Measurements from ENCODE around the gene RGS17.

The RGS17 gene

GRCh38 chr6:152981989-152982903 is 148.8 kb downstream of the RGS17 start:
- peak overlapping the region; percentile 81 for H3K27ac ChIP-seq (replicated peaks; ENCODE audit: low read length)
- peaks cover 2% of the 10 kb centered on the region for H3K79me1 ChIP-seq (ENCODE audit: low read depth, low read length)
- H4K8ac ChIP-seq (ENCODE audit: low read depth, low read length), result no peak overlapping the region
- H3K23ac ChIP-seq (ENCODE audit: low read depth, low read length, poor library complexity), result peak overlapping the region; percentile 80
- H2AFZ ChIP-seq (ENCODE audit: low read length), result peak overlapping the region; percentile 65
- H3K27me3 ChIP-seq (ENCODE audit: control insufficient read depth in 3 of 3, insufficient read depth in 3 of 3, low read depth in 1 of 3, low read length in 3 of 3), result no peaks in the 10 kb centered on the region
- no peak overlapping the region for H2BK120ac ChIP-seq (ENCODE audit: low read depth, low read length)
- peak overlapping the region; percentile 38 for H3K14ac ChIP-seq (ENCODE audit: low read length)
- H3K4me1 ChIP-seq (ENCODE audit: control insufficient read depth in 2 of 2, insufficient read depth in 1 of 2, low read depth in 1 of 2, low read length in 2 of 2), result peaks cover 6 to 23% of the 10 kb centered on the region in 2 donors
- H3K4me3 ChIP-seq (ENCODE audit: low read length in 2 of 2), result peak overlapping the region; percentile 77 to 98
- peak overlapping the region; percentile 53 for H3K4ac ChIP-seq (ENCODE audit: low read length)
- H2BK12ac ChIP-seq (ENCODE audit: low read length), result no peak overlapping the region
- no peak for DNase-seq (ENCODE audit: low spot score)
- peak overlapping the region; percentile 93 for H3K9ac ChIP-seq (ENCODE audit: low read depth, low read length, poor library complexity)
- H2BK5ac ChIP-seq (ENCODE audit: low read length), result peak overlapping the region; percentile 93
- no peak overlapping the region for H2BK15ac ChIP-seq (ENCODE audit: low read length)
- peaks cover 2 to 62% of the 10 kb centered on the region in 2 donors for H3K36me3 ChIP-seq (replicated peaks in 1 of 2; ENCODE audit: control insufficient read depth in 2 of 2, insufficient read depth in 2 of 2, low read length in 2 of 2)
- H3K4me2 ChIP-seq (ENCODE audit: insufficient read depth, low read length, poor library complexity, severe bottlenecking), result peak overlapping the region; percentile 62
- H3K18ac ChIP-seq (ENCODE audit: low read length), result peak overlapping the region; percentile 97
- no CpG with 5 or more reads among the region's 71 CpGs for WGBS, 2 donors (ENCODE audit: extremely low coverage in 2 of 2, insufficient read length in 2 of 2, insufficient replicate concordance in 1 of 2)
- no peak overlapping the region for H4K91ac ChIP-seq (ENCODE audit: low read depth, low read length, poor library complexity)
- peaks cover 0 to 11% of the 10 kb centered on the region in 2 donors for H3K9me3 ChIP-seq (replicated peaks in 1 of 2; ENCODE audit: control insufficient read depth in 2 of 2, insufficient read depth in 1 of 2, low read depth in 1 of 2, low read length in 2 of 2)
- peak overlapping the region; percentile 98 for H2AK5ac ChIP-seq (ENCODE audit: low read depth, low read length)

DNA sequence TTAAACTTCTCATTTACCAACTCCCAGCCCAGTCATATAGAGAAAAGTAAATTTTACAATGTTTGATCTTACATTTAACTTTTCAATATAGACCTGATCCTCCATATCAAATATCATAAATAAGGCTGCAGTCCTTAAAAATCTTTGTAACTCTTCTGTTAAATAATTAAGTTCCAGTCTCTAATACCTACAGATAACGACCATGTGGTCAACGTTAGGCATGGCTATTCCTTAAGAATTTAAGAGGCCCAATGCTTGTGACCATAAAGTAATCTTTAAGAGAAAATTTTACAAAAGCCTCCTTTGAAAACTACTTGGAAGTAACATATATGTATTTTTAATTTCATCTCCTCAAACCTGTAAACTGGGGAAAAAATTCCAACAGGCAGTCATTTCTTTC is 149.9 kb downstream of the RGS17 start:
- no peak overlapping the region for H3K4ac ChIP-seq (ENCODE audit: low read length)
- no peak overlapping the region for H2BK12ac ChIP-seq (ENCODE audit: low read length)
- no peak overlapping the region for H3K23ac ChIP-seq (ENCODE audit: low read depth, low read length, poor library complexity)
- H2AFZ ChIP-seq (ENCODE audit: low read length), result no peak overlapping the region
- H3K9ac ChIP-seq (ENCODE audit: low read depth, low read length, poor library complexity), result no peak overlapping the region
- peaks cover 2% of the 10 kb centered on the region for H3K79me1 ChIP-seq (ENCODE audit: low read depth, low read length)
- no peak overlapping the region for H3K14ac ChIP-seq (ENCODE audit: low read length)
- H4K8ac ChIP-seq (ENCODE audit: low read depth, low read length), result no peak overlapping the region
- peak overlapping the region in 1 of 2 donors; percentile 77 for H3K4me3 ChIP-seq (ENCODE audit: low read length in 2 of 2)
- H2BK5ac ChIP-seq (ENCODE audit: low read length), result no peak overlapping the region
- no peaks in the 10 kb centered on the region for H3K27me3 ChIP-seq (ENCODE audit: control insufficient read depth in 3 of 3, insufficient read depth in 3 of 3, low read depth in 1 of 3, low read length in 3 of 3)
- H3K36me3 ChIP-seq (replicated peaks in 1 of 2; ENCODE audit: control insufficient read depth in 2 of 2, insufficient read depth in 2 of 2, low read length in 2 of 2), result peaks cover under 1 to 63% of the 10 kb centered on the region in 2 donors
- H3K27ac ChIP-seq (replicated peaks; ENCODE audit: low read length), result no peak overlapping the region
- H2AK5ac ChIP-seq (ENCODE audit: low read depth, low read length), result no peak overlapping the region
- no peak overlapping the region for H3K18ac ChIP-seq (ENCODE audit: low read length)
- peak overlapping the region; percentile 37 for H3K4me2 ChIP-seq (ENCODE audit: insufficient read depth, low read length, poor library complexity, severe bottlenecking)
- H3K9me3 ChIP-seq (replicated peaks in 1 of 2; ENCODE audit: control insufficient read depth in 2 of 2, insufficient read depth in 1 of 2, low read depth in 1 of 2, low read length in 2 of 2), result peaks cover 0 to 4% of the 10 kb centered on the region in 2 donors
- peaks cover 11 to 30% of the 10 kb centered on the region in 2 donors for H3K4me1 ChIP-seq (ENCODE audit: control insufficient read depth in 2 of 2, insufficient read depth in 1 of 2, low read depth in 1 of 2, low read length in 2 of 2)
- H2BK120ac ChIP-seq (ENCODE audit: low read depth, low read length), result no peak overlapping the region
- H2BK15ac ChIP-seq (ENCODE audit: low read length), result no peak overlapping the region
- no peak overlapping the region for H4K91ac ChIP-seq (ENCODE audit: low read depth, low read length, poor library complexity)
- no CpG with 5 or more reads among the region's 2 CpGs for WGBS, 2 donors (ENCODE audit: extremely low coverage in 2 of 2, insufficient read length in 2 of 2, insufficient replicate concordance in 1 of 2)
- no peak for DNase-seq (ENCODE audit: low spot score)

DNA sequence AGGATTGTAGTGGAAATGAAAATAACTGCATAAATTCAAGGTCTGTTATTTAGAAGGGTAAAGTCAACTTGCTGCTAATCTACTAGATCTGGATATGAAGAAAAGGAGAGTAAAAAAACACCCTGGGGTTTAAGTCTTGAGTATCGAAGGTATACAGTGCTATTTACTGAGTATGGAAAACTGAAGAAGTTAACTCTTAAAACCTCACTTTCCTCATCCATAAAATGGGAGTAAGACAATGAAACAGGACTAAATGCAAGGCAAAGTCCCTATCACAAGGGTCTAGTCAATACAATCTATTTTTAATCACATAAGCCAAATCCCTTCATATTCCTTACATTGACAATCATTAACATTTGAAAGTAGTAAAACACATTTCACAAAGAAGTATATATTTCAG is 150.4 kb downstream of the RGS17 start:
- no peak overlapping the region for H2AK5ac ChIP-seq (ENCODE audit: low read depth, low read length)
- H2BK15ac ChIP-seq (ENCODE audit: low read length), result no peak overlapping the region
- no peak overlapping the region for H3K18ac ChIP-seq (ENCODE audit: low read length)
- H3K4ac ChIP-seq (ENCODE audit: low read length), result no peak overlapping the region
- H3K23ac ChIP-seq (ENCODE audit: low read depth, low read length, poor library complexity), result no peak overlapping the region
- no peak overlapping the region for H4K8ac ChIP-seq (ENCODE audit: low read depth, low read length)
- peak overlapping the region in 1 of 2 donors; percentile 77 for H3K4me3 ChIP-seq (ENCODE audit: low read length in 2 of 2)
- H3K4me2 ChIP-seq (ENCODE audit: insufficient read depth, low read length, poor library complexity, severe bottlenecking), result peak overlapping the region; percentile 18
- no peak overlapping the region for H2BK12ac ChIP-seq (ENCODE audit: low read length)
- no peaks in the 10 kb centered on the region for H3K27me3 ChIP-seq (ENCODE audit: control insufficient read depth in 3 of 3, insufficient read depth in 3 of 3, low read depth in 1 of 3, low read length in 3 of 3)
- no peak overlapping the region for H2BK120ac ChIP-seq (ENCODE audit: low read depth, low read length)
- H3K4me1 ChIP-seq (ENCODE audit: control insufficient read depth in 2 of 2, insufficient read depth in 1 of 2, low read depth in 1 of 2, low read length in 2 of 2), result peaks cover 11 to 30% of the 10 kb centered on the region in 2 donors
- H3K9me3 ChIP-seq (replicated peaks in 1 of 2; ENCODE audit: control insufficient read depth in 2 of 2, insufficient read depth in 1 of 2, low read depth in 1 of 2, low read length in 2 of 2), result peaks cover 0 to 3% of the 10 kb centered on the region in 2 donors
- no peak overlapping the region for H2BK5ac ChIP-seq (ENCODE audit: low read length)
- no peak overlapping the region for H2AFZ ChIP-seq (ENCODE audit: low read length)
- H3K14ac ChIP-seq (ENCODE audit: low read length), result no peak overlapping the region
- H3K9ac ChIP-seq (ENCODE audit: low read depth, low read length, poor library complexity), result no peak overlapping the region
- peaks cover 0 to 63% of the 10 kb centered on the region in 2 donors for H3K36me3 ChIP-seq (replicated peaks in 1 of 2; ENCODE audit: control insufficient read depth in 2 of 2, insufficient read depth in 2 of 2, low read length in 2 of 2)
- H4K91ac ChIP-seq (ENCODE audit: low read depth, low read length, poor library complexity), result no peak overlapping the region
- H3K27ac ChIP-seq (replicated peaks; ENCODE audit: low read length), result no peak overlapping the region
- no CpG with 5 or more reads among the region's 1 CpG for WGBS, 2 donors (ENCODE audit: extremely low coverage in 2 of 2, insufficient read length in 2 of 2, insufficient replicate concordance in 1 of 2)
- no peak for DNase-seq (ENCODE audit: low spot score)
- H3K79me1 ChIP-seq (ENCODE audit: low read depth, low read length), result peaks cover 2% of the 10 kb centered on the region

DNA sequence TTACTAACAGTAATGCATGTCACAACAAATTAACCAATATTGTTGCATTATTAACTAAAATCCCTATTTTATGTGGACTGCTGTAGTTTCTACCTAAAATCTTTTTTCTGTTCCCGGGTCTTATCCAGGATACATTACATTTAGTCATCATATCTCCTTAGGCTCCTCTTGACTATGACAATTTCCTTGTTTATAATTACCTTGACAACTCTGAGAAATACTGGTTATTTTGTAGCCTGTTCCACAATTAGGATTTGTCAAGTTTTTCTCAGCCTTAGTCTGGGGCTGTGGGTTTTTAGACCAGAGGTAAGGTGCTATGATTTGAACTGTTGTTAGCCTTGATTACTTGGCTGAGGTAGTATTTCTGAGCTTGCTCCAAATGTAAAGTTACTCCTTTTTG is 152.0 kb downstream of the RGS17 start:
- Histone ChIP-seq H3K23ac (ENCODE audit: low read depth, low read length, poor library complexity) (no peak overlapping the region), H3K9ac (ENCODE audit: low read depth, low read length, poor library complexity) (no peak overlapping the region), H3K4me3 (ENCODE audit: low read length in 2 of 2) (no peak overlapping the region), H3K14ac (ENCODE audit: low read length) (no peak overlapping the region), H4K91ac (ENCODE audit: low read depth, low read length, poor library complexity) (no peak overlapping the region), H3K79me1 (ENCODE audit: low read depth, low read length) (peaks cover 2% of the 10 kb centered on the region), H2AK5ac (ENCODE audit: low read depth, low read length) (no peak overlapping the region), H2AFZ (ENCODE audit: low read length) (no peak overlapping the region), H2BK15ac (ENCODE audit: low read length) (no peak overlapping the region), H2BK120ac (ENCODE audit: low read depth, low read length) (no peak overlapping the region), H2BK5ac (ENCODE audit: low read length) (no peak overlapping the region), H3K4me2 (ENCODE audit: insufficient read depth, low read length, poor library complexity, severe bottlenecking) (no peak overlapping the region), H4K8ac (ENCODE audit: low read depth, low read length) (no peak overlapping the region), H2BK12ac (ENCODE audit: low read length) (no peak overlapping the region), H3K27ac (replicated peaks; ENCODE audit: low read length) (no peak overlapping the region), H3K4ac (ENCODE audit: low read length) (no peak overlapping the region), H3K4me1 (ENCODE audit: control insufficient read depth in 2 of 2, insufficient read depth in 1 of 2, low read depth in 1 of 2, low read length in 2 of 2) (peaks cover 9 to 27% of the 10 kb centered on the region in 2 donors), H3K27me3 (ENCODE audit: control insufficient read depth in 3 of 3, insufficient read depth in 3 of 3, low read depth in 1 of 3, low read length in 3 of 3) (no peaks in the 10 kb centered on the region), H3K18ac (ENCODE audit: low read length) (no peak overlapping the region), H3K36me3 (replicated peaks in 1 of 2; ENCODE audit: control insufficient read depth in 2 of 2, insufficient read depth in 2 of 2, low read length in 2 of 2) (peaks cover 7 to 72% of the 10 kb centered on the region in 2 donors), H3K9me3 (replicated peaks in 1 of 2; ENCODE audit: control insufficient read depth in 2 of 2, insufficient read depth in 1 of 2, low read depth in 1 of 2, low read length in 2 of 2) (peaks cover 0 to 7% of the 10 kb centered on the region in 2 donors)
- DNase-seq (ENCODE audit: low spot score), result no peak
- WGBS, 2 donors (ENCODE audit: extremely low coverage in 2 of 2, insufficient read length in 2 of 2, insufficient replicate concordance in 1 of 2), result no CpG with 5 or more reads among the region's 1 CpG

Measured in neuronal stem cell (in vitro differentiated cells).